ENCODE results near the gene CCDC187.

The CCDC187 gene

GRCh38 chr9:136339173-136339957, 35.5 kb upstream of the CCDC187 start:
- no peak for DNase-seq

- DNase-seq, result no peak
These were observed 34.6 kb upstream of the CCDC187 start for GRCh38 chr9:136338511-136338910.

- DNase-seq, result no peak
These were observed 33.8 kb upstream of the CCDC187 start for GRCh38 chr9:136337416-136338395.

GRCh38 chr9:136336881-136337280, 33.0 kb upstream of the CCDC187 start:
- DNase-seq, result no peak

- DNase-seq, result no peak
These were observed 32.4 kb upstream of the CCDC187 start for GRCh38 chr9:136336156-136336870.

- DNase-seq, result no peak
These were observed 31.6 kb upstream of the CCDC187 start for GRCh38 chr9:136335296-136336155.

GRCh38 chr9:136334541-136334940, 30.6 kb upstream of the CCDC187 start:
- DNase-seq, result no peak

- DNase-seq, result no peak
These were observed 29.6 kb upstream of the CCDC187 start for GRCh38 chr9:136333486-136333885.

- no peak for DNase-seq
These were observed 29.2 kb upstream of the CCDC187 start for GRCh38 chr9:136333045-136333444.

GRCh38 chr9:136332482-136332983, 28.6 kb upstream of the CCDC187 start:
- no peak for DNase-seq

- DNase-seq, result no peak
These were observed 27.9 kb upstream of the CCDC187 start for GRCh38 chr9:136331556-136332481.

- no peak for DNase-seq
These were observed 27.1 kb upstream of the CCDC187 start for GRCh38 chr9:136331030-136331429.

GRCh38 chr9:136330406-136330990, 26.6 kb upstream of the CCDC187 start:
- DNase-seq, result no peak

GRCh38 chr9:136329636-136330405, 25.9 kb upstream of the CCDC187 start:
- DNase-seq, result no peak

GRCh38 chr9:136329211-136329627, 25.3 kb upstream of the CCDC187 start:
- no peak for DNase-seq

GRCh38 chr9:136328622-136329041, 24.7 kb upstream of the CCDC187 start:
- DNase-seq, result no peak

- DNase-seq, result no peak
These were observed 24.2 kb upstream of the CCDC187 start for GRCh38 chr9:136328011-136328621.

GRCh38 chr9:136327304-136327974, 23.5 kb upstream of the CCDC187 start, which contains the start of gene GPSM1:
GPSM1 (plus strand) TSS chr9:136327539; CDS start chr9:136327696, 157 bp downstream.
- no peak for DNase-seq

All from activated gamma-delta T cell (primary cell).